ENCODE data around the gene CA10.

DNA sequence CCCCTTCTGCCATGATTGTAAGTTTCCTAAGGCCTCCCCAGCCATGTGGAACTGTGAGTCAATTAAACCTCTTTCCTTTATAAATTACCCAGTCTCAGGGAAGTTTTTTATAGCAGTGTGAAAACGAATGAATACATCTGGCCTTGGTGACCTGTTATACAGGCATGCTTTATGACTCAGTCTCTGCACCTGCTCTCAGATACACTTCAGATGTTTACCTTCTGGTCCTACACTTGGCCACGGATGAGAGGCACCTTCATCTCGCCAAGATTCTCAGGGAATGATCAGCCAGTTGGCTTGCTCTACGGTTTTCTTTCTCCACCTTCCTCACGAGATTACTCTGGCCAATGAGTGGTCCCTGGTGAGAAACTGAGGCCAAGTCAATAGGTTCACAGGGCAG is 304.7 kb downstream of the CA10 start:
- TF ChIP-seq POLR2A (IDR thresholded peaks at IDR 0.05; ENCODE audit: low read depth, low read length) (no peak), POLR2AphosphoS5 (IDR thresholded peaks at IDR 0.05; ENCODE audit: low read depth, low read length) (no peak)
